ENCODE results near the gene FAM90A26.
"Not testable (repeated sequence)": the region's sequence is repeated elsewhere in the genome, so short reads cannot be mapped to it uniquely, and the experiment has no call there.

Gene FAM90A26

DNA sequence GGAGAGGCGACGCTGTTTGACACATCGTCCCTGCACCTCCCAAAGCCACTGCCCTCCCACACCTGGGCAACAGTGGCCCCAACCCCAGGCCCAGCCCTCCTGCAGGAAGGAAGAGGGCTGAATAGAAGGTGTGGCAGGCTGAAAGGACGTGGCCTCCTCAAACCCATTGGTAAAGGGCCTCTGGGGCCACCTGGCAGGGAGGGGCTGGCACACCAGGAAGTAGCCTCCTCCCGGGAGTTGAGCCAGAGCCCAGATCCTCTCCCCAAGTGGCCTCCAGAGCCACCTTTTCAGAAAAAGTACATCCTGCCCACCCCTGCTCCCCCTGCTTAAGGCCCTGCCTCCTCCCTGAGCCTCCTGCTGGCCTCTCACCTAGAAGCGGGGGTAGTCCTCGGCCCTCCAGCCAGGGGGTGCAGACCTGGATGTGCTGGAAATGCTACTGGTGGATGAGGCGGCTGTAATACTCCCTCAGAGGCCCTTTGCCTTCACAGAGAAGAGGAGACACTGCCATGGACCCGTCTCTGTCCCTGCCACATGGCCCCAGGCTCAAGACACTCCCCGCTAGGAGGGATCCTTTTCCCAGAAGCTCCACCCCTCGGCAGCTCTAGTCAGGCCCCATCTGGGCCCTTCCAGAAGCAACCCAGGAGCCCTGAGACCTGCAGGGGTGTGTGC, at the start of gene FAM90A26:
TSS of gene FAM90A26 (plus strand) at position 619 of the 669 bp plus-strand sequence. CDS start 2,764 bp downstream, outside the sequence.
- not testable (repeated sequence) for DNase-seq

- not testable (repeated sequence) for DNase-seq
Measured at GRCh38 chr4:9122711-9123110, 47.5 kb upstream of the FAM90A26 start.

DNA sequence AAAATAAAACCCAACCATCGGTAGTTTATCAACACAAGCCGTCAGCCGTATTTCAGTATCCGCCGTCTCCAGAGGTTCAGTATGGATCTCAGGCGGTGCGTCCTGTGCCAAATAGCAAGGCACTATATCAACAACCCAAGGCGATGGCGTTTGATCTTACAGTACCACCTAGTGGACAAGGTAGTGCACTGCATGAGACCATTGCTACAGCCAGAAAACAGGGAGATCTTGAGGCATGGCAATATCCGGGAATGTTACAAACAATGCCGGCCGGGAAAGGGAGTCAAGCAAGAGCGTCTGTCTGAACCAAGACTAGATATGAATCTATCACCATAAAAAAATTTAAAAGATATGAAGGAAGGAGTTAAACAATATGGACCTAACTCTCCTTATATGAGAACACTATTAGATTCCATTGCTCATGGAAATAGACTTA, 46.6 kb upstream of the FAM90A26 start:
- peak; percentile 52 for DNase-seq

DNA sequence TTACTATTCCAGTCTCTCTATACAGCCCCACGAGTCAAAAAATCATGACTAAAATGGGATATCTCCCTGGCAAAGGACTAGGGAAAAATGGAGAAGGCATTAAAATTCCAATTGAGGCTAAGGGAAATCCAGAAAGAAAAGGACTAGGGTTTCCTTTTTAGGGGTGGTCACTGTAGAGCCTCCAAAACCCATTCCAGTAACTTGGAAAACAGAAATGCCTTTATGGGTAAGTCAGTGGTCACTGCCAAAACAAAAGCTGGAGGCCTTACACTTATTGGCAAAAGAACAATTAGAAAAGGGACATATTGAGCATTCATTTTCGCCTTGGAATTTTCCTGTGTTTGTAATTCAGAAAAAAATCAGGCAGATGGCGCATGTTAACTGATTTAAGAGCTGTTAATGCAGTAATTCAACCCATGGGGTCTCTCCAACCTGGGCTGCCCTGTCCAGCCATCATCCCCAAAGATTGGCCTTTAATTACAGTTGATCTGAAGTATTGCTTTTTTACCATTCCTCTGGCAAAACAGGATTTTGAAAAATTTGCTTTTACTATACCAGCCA, 44.5 kb upstream of the FAM90A26 start:
- DNase-seq, result not testable (repeated sequence)

- DNase-seq, result peak; percentile 36
Measured at GRCh38 chr4:9131420-9131819, 38.8 kb upstream of the FAM90A26 start.

DNA sequence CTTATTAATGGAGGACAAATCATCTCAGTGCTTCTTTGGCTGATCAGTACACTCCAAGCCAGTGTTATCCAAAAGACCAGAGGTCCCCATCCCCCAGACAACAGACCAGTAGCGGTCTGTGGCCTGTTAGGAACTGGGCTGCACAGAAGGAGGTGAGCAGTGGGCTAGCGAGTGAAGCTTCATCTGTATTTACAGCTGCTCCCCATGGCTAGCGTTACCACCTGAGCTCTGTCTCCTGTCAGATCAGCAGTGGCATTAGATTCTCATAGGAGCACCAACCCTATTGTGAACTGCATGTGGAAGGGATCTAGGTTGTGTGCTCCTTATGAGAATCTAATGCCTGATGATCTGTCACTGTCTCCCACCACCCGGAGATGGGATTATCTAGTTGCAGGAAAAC, 37.4 kb upstream of the FAM90A26 start:
- DNase-seq, result not testable (repeated sequence)

- DNase-seq, result not testable (repeated sequence)
Measured at GRCh38 chr4:9134011-9134410, 36.2 kb upstream of the FAM90A26 start.

GRCh38 chr4:9134556-9134955, 35.7 kb upstream of the FAM90A26 start:
- not testable (repeated sequence) for DNase-seq

- not testable (repeated sequence) for DNase-seq
Measured at GRCh38 chr4:9141050-9141449, 29.2 kb upstream of the FAM90A26 start.

DNA sequence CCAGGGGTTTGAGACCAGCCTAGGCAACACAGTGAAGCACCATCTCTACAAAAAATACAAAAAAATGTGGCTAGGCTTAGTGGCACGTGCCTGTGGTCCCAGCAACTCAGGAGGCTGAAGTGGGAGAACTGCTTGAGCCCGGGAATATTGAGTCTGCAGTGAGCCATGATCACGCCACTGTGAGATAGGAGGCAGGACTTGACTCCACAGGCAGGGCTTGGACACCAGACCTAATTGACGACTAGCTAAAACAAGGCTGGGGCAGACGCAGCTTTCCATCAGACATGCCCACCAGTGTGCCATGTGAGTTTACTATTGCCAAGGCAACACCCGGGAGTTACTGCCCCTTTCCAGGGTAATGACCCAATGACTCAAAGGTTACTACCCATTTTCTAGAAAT, 27.4 kb upstream of the FAM90A26 start:
- not testable (repeated sequence) for DNase-seq

DNA sequence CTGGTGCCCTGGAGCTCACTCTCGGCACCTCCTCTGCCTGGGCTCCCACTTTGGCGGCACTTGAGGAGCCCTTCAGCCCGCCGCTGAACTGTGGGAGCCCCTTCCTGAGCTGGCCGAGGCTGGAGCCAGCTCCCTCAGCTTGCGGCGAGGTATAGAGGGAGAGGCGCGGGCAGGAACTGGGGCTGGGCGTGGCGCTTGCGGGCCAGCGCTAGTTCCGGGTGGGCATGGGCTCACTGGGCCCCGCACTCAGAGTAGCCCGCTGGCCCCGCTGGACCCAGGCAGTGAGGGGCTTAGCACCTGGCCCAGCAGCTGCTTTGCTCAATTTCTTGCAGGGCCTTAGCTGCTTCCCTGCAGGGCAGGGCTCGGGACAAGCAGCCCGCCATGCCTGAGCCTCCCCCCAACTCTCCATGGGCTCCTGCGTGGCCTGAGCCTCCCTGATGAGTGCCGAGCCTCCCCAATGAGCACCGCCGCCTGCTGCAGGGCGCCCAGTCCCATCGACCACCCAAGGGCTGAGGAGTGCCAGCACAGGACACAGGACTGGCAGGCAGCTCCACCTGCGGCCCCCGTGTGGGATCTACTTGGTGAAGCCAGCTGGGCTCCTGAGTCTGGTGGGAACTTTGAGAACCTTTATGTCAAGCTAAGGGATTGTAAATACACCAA, 26.7 kb upstream of the FAM90A26 start:
- no peak for DNase-seq

GRCh38 chr4:9146967-9147366, 23.2 kb upstream of the FAM90A26 start:
- DNase-seq, result no peak

- not testable (repeated sequence) for DNase-seq
Measured at GRCh38 chr4:9147368-9147767, 22.8 kb upstream of the FAM90A26 start.

DNA sequence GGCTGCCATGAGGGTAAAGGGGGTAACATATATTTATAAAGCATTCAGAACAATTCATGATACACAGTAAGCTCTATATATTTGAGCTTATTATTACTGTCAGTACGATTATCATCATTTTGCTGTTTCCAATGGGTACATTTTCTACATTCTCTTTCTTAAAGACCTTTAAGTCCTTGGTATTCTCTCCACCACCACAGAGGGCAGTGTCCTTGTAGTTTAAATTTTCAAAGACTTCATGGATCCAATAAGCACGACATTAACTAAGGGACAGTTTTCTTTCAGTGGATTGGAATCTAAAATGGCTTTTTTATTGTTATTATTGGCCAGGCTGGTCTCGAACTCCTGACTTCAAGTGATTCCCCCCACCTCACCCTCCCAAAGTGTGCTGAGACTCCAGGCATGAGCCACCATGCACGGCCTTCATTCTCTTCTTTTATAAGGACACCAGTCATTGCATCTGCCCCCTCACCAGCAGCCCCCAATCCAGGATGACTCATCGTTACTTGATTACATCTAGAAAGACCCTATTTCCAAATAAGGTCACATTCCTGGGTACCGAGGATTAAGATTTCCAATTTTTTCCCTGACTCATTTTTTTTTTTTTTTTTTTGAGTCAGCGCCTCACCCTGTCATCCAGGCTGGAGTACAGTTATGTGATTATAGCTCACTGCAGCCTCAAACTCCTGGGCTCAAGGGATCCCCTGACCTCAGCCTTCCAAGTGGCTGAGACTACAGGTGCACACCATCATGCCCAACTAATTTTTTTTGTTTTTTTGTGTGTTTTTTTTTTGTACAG, 21.4 kb upstream of the FAM90A26 start:
- DNase-seq, result peak; percentile 59

- not testable (repeated sequence) for DNase-seq
Measured at GRCh38 chr4:9151809-9152179, 18.4 kb upstream of the FAM90A26 start.

DNA sequence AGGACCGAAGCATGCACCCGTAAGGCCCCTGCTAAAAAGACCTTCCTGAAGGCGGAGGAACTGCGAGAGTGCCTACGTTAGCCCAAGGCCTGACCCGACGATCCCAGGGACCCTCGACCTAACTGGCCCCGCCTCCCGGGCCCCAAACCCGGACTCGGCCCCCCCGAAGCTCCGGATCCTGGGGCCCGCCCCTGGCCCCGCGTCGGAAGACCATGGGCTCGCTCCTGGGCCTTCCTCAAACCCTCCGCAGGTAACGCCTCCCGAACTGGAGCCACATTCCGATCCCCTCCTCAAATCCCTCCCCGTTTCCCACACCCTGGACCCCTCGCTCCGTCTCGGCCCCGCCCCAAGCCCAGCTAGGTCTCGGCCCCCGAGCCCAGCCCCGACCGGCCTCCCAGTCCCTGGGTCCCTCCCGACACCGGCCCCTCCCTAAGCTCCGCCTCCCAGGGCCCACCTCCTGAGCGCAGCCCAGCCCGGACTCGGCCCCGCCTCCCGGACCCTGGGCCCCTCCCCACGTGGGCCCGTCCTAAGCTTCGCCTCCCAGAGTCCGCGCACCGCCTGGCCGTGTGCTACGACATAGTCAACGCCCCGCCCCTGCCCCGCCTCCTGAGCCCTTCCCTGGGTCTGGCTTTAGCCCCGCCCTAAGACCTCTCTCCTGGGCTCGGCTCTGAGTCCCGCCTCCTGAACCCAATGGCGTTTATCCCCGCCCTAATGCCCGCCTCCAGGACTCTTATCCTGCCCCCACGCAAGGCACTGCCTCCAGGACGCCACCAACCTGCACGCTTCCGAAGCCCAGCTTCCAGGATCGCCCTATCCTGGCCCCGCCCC, 17.8 kb upstream of the FAM90A26 start:
- peak; percentile 100 for DNase-seq

- peak; percentile 100 for DNase-seq
Measured at GRCh38 chr4:9153008-9153570, 17.1 kb upstream of the FAM90A26 start.

GRCh38 chr4:9153571-9154157, 16.5 kb upstream of the FAM90A26 start:
- DNase-seq, result peak; percentile 74

DNA sequence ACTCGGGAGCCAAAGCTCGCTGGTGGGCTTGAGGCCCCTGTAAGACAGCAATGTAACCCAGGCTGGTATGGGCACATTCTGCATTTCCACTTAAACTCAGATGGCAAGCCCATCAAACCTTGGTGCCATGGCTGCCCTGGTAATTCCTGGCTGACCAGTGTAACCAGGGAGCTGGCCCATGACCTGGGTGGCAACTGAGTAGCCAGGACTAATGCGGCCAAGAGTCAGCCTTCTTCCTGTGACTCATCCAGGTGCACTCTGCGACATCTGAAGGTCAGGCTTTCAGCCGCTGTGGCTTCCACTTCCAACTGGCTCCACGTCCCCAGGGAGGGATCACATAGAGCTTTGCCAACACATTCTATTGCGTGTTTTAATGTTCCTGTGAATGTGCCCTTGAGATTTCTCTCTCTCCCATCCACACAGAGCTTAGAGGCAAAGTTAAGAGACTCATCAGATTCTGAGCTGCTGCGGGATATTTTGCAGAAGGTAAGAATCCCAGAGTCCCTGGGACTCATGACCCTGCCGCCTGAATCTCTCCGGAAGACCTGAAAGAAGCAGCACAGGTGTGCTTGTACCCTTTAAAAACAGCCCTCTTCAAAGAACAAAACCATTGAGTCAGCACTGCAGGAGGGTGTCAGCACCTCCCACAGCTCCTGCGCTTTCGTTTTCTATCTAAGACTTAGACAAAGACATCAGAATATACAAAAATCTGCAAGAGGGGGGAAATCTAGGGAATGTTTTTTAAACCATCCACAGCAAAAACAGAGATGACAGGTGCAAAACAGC, 14.9 kb upstream of the FAM90A26 start:
- DNase-seq, result not testable (repeated sequence)

DNA sequence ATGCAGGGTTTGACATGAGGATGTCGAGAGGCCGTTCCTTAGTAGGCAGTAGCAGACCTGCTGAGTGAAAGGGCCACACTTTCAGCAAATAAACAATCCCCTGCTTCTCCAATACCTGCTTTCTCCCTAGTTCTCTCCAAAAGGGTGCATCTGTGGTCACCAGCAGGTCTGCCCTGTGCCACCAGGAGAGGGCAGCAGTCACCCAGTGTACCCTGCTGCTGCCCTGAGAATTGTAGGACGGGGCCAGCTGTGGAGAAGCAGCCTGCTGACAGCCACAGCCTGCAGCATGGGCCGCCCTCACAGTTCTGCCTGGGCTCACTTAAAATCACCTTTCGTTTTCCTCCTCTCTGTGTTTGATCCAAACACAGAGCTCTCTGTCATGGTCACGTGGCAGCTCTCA, 11.8 kb upstream of the FAM90A26 start:
- not testable (repeated sequence) for DNase-seq

DNA sequence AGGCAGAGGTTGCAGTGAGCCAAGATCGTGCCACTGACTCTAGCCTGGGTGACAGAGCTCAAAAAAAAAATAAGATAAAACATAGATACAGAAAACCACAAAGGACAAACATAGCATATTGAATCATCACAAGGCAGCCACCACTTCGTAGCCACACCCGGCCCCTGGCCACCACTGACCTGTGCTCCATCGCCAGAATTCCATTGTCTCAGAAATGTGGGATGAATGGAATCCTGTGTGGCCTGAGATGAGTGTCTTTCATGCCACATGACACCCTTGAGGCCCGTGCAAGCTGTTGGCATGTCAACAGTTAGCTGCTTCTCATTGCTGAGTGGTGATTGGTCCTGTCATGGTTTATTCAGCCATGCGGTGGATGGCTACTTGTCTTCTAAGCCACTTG, 10.2 kb upstream of the FAM90A26 start:
- not testable (repeated sequence) for DNase-seq

All from T1000 (cell line).